Measurements from ENCODE around the gene UBE2S.

The UBE2S gene

GRCh38 chr19:55443824-55444480, 36.4 kb upstream of the UBE2S start:
- H3K36me3 Mint-ChIP-seq (ENCODE audit: low read depth) = peaks cover 4% of the 10 kb centered on the region

GRCh38 chr19:55443045-55443823, 35.6 kb upstream of the UBE2S start, which contains the start of gene SHISA7:
TSS of gene SHISA7 (minus strand) at chr19:55443300. CDS start at chr19:55442863, 437 bp downstream.
- Mint-ChIP-seq H3K27me3 (peaks cover 63% of the 10 kb centered on the region), H3K4me1 (ENCODE audit: low read depth) (peaks cover 13% of the 10 kb centered on the region), H3K4me3 (no peak within 1 kb of the TSS), H3K9me3 (no peaks in the 10 kb centered on the region), H3K27ac (no peak within 1 kb of the TSS), H3K36me3 (ENCODE audit: low read depth) (peaks cover 4% of the 10 kb centered on the region)

More at GRCh38 chr19:55443824-55444480, 36.4 kb upstream of the UBE2S start:
- Mint-ChIP-seq H3K9me3 (no peaks in the 10 kb centered on the region), H3K27me3 (peaks cover 58% of the 10 kb centered on the region), H3K27ac (no peak overlapping the region), H3K4me3 (no peak overlapping the region), H3K4me1 (ENCODE audit: low read depth) (peaks cover 13% of the 10 kb centered on the region)

- H3K27ac Mint-ChIP-seq = no peak overlapping the region
- H3K4me1 Mint-ChIP-seq (ENCODE audit: low read depth) = peaks cover 13% of the 10 kb centered on the region
- H3K9me3 Mint-ChIP-seq = no peaks in the 10 kb centered on the region
- no peak overlapping the region for H3K4me3 Mint-ChIP-seq
- H3K27me3 Mint-ChIP-seq = peaks cover 65% of the 10 kb centered on the region
- peaks cover 4% of the 10 kb centered on the region for H3K36me3 Mint-ChIP-seq (ENCODE audit: low read depth)
Observed at GRCh38 chr19:55442372-55442961, 34.9 kb upstream of the UBE2S start.

DNA sequence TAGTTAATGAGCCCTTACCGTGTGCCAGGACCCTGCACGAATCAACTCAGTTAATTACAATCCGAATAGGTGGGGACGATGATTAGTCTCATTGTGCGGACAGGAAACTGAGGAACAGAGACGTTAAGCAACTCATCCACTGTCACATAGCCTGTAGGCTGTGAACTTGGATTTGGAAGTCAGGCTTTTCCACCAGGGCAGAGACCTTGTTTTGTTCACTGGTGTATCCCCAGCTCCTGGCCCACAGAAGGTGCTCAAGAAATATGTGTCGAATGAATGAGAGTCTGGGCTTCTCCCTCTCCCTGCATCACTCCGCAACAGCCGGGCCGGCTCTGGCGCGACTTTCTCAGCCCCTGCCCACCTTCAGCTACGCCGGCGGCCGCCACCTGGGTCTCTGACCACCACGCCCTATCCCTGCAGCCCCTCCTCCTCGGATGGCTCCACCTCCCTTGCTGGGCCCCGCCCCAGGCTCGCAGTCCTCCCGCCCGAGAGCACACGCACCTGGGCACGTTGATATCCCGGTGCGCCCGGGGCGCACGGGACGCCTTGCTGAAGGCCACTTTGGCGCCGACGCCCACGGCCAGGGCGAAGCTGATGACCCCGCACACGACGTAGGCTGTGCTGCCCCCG, 34.2 kb upstream of the UBE2S start:
- Mint-ChIP-seq H3K9me3 (no peaks in the 10 kb centered on the region), H3K36me3 (ENCODE audit: low read depth) (peaks cover 4% of the 10 kb centered on the region), H3K4me3 (peak overlapping the region; percentile 54), H3K27ac (no peak overlapping the region), H3K27me3 (peaks cover 72% of the 10 kb centered on the region), H3K4me1 (ENCODE audit: low read depth) (peaks cover 13% of the 10 kb centered on the region)

DNA sequence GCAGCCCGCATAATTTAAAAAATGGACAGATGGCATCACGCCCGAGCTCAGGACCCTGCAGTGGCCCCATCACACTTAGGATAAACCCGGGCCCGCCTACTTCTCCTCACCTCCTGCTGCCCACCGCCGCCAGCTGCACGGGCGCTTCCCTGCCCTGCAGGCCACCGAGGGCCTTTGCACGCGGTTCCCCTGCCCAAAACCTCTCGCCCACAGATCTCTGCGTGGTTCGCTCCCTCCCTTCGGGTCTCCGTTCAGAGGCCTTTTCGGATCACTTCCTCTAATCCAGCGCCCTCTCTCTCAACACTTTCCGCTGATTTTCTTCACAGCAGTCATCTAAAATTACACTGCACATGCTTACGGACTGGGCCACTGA, 33.7 kb upstream of the UBE2S start:
- Mint-ChIP-seq H3K9me3 (no peaks in the 10 kb centered on the region), H3K27ac (no peak overlapping the region), H3K36me3 (ENCODE audit: low read depth) (peaks cover 4% of the 10 kb centered on the region), H3K27me3 (peaks cover 76% of the 10 kb centered on the region), H3K4me1 (ENCODE audit: low read depth) (peaks cover 13% of the 10 kb centered on the region), H3K4me3 (peak overlapping the region; percentile 54)

GRCh38 chr19:55440411-55441105, 33.0 kb upstream of the UBE2S start:
- Mint-ChIP-seq H3K27ac (no peak overlapping the region), H3K27me3 (peaks cover 71% of the 10 kb centered on the region), H3K9me3 (no peaks in the 10 kb centered on the region), H3K4me3 (no peak overlapping the region), H3K36me3 (ENCODE audit: low read depth) (peaks cover 4% of the 10 kb centered on the region), H3K4me1 (ENCODE audit: low read depth) (peaks cover 13% of the 10 kb centered on the region)

GRCh38 chr19:55439052-55439451, 31.5 kb upstream of the UBE2S start:
- Mint-ChIP-seq H3K27me3 (peaks cover 58% of the 10 kb centered on the region), H3K4me1 (ENCODE audit: low read depth) (peaks cover 13% of the 10 kb centered on the region), H3K4me3 (no peak overlapping the region), H3K36me3 (ENCODE audit: low read depth) (peaks cover 4% of the 10 kb centered on the region), H3K27ac (no peak overlapping the region), H3K9me3 (no peaks in the 10 kb centered on the region)

DNA sequence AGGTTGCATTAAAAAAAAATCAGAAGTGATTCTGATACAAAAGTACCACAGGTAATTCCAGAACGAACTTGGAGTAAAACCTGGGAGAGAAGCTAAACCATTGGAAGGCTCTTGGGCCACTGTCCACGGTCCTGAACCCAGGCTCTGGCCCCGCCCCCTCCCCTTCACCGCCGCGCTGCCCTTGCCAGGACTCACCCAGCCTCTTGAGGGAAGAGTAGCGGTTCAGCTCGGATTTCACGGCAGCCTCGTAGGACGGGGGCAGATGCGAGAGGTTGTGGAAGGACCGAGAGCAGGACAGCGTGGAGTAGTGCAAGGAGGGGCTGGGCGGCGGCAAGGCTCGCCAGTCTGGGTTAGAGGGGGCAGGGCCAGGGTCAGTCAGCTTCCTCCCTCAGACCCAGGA, 29.8 kb upstream of the UBE2S start:
- Mint-ChIP-seq H3K4me3 (no peak overlapping the region), H3K4me1 (ENCODE audit: low read depth) (peaks cover 13% of the 10 kb centered on the region), H3K9me3 (no peaks in the 10 kb centered on the region), H3K27me3 (peaks cover 50% of the 10 kb centered on the region), H3K27ac (no peak overlapping the region), H3K36me3 (ENCODE audit: low read depth) (peaks cover 4% of the 10 kb centered on the region)

DNA sequence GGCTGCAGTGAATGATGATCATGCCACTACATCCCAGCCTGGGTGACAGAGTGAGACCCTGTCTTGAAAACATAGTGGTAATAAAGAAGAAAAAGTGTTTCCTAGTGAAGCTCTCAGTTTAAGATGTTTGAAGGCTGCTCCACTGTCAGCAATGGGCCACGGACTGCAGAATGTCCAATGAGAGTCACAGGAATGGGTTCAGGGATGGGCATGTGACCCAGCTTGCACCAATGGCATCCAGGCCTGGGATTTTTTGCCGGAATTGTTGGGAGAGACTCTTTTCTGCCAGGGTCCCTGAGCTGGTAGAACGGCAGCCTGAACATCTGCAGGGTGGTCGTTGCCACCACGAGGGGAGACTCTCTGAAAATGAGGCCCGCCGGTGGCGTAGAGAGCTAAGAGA, 29.3 kb upstream of the UBE2S start:
- Mint-ChIP-seq H3K4me3 (no peak overlapping the region), H3K27ac (no peak overlapping the region), H3K4me1 (ENCODE audit: low read depth) (peaks cover 12% of the 10 kb centered on the region), H3K36me3 (ENCODE audit: low read depth) (peaks cover 4% of the 10 kb centered on the region), H3K9me3 (no peaks in the 10 kb centered on the region), H3K27me3 (peaks cover 53% of the 10 kb centered on the region)

DNA sequence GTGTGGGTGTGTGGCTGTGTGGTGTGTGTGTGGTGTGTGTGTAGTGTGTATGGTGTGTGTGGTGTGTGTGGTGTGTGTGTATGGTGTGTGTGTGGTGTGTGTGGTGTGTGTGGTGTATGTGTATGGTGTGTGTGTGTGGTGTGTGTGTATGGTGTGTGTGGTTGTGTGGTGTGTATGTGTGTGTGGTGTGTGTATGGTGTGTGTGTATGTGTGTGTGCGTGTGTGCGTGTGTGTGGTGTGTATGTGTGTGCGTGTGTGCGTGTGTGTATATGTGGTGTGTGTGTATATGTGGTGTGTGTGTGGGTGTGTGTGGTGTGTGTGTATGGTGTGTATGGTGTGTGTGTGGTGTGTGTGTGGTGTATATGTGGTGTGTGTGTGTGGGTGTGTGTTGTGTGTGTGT, 27.4 kb upstream of the UBE2S start:
- Mint-ChIP-seq H3K36me3 (ENCODE audit: low read depth) (no peaks in the 10 kb centered on the region), H3K4me1 (ENCODE audit: low read depth) (no peaks in the 10 kb centered on the region), H3K4me3 (no peak overlapping the region), H3K9me3 (no peaks in the 10 kb centered on the region), H3K27ac (no peak overlapping the region), H3K27me3 (peaks cover 50% of the 10 kb centered on the region)

DNA sequence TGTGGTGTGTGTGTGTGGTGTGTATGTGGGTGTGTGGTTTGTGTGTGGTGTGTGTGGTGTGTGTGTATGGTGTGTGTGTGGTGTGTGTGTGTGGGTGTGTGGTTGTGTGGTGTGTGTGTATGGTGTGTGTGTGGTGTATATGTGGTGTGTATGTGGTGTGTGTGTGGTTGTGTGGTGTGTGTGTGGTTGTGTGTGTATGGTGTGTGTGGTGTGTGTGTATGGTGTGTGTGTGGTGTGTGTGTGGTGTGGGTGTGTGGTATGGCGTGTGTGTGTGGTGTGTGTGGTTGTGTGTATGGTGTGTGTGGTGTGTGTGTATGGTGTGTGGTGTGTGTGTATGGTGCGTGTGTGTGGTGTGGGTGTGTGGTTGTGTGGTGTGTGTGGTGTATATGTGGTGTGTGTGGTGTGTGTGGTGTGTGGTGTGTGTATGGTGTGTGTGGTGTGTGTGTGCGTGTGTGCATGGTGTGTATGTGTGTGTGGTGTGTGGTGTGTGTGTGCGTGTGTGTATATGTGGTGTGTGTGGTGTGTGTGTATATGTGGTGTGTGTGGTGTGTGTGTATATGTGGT, 26.9 kb upstream of the UBE2S start:
- no peaks in the 10 kb centered on the region for H3K36me3 Mint-ChIP-seq (ENCODE audit: low read depth)
- H3K9me3 Mint-ChIP-seq = no peaks in the 10 kb centered on the region
- H3K4me3 Mint-ChIP-seq = no peak overlapping the region
- peaks cover 48% of the 10 kb centered on the region for H3K27me3 Mint-ChIP-seq
- no peaks in the 10 kb centered on the region for H3K4me1 Mint-ChIP-seq (ENCODE audit: low read depth)
- no peak overlapping the region for H3K27ac Mint-ChIP-seq

DNA sequence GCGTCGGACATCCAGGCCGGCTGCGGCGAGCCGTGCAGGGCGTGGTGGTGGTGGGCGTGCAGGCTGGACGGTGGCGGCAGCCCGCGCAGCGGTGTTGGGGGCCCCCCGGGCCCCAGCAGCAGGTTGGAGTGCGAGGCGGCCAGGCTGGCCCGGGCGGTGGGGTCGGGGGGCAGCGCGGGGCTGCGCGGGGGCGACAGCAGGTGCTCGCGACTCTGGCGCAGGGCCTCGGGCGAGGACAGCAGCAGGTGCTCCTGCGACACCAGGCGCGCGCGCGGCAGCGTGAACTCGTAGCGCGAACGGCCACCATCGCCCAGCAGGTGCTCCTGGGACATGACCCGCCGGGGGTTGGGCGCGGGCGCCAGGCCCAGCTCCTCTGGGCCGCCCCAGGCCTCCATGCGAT, 25.7 kb upstream of the UBE2S start:
- no peaks in the 10 kb centered on the region for H3K36me3 Mint-ChIP-seq (ENCODE audit: low read depth)
- H3K27me3 Mint-ChIP-seq = peaks cover 44% of the 10 kb centered on the region
- H3K9me3 Mint-ChIP-seq = no peaks in the 10 kb centered on the region
- no peak overlapping the region for H3K27ac Mint-ChIP-seq
- H3K4me3 Mint-ChIP-seq = no peak overlapping the region
- H3K4me1 Mint-ChIP-seq (ENCODE audit: low read depth) = no peaks in the 10 kb centered on the region

- Mint-ChIP-seq H3K4me3 (no peak overlapping the region), H3K36me3 (ENCODE audit: low read depth) (no peaks in the 10 kb centered on the region), H3K9me3 (no peaks in the 10 kb centered on the region), H3K4me1 (ENCODE audit: low read depth) (no peaks in the 10 kb centered on the region), H3K27me3 (peaks cover 43% of the 10 kb centered on the region), H3K27ac (no peak overlapping the region)
Observed at GRCh38 chr19:55432241-55432959, 24.8 kb upstream of the UBE2S start.

- H3K27ac Mint-ChIP-seq = no peak overlapping the region
- no peaks in the 10 kb centered on the region for H3K4me1 Mint-ChIP-seq (ENCODE audit: low read depth)
- peaks cover 32% of the 10 kb centered on the region for H3K27me3 Mint-ChIP-seq
- H3K9me3 Mint-ChIP-seq = no peaks in the 10 kb centered on the region
- no peaks in the 10 kb centered on the region for H3K36me3 Mint-ChIP-seq (ENCODE audit: low read depth)
- H3K4me3 Mint-ChIP-seq = no peak overlapping the region
Observed at GRCh38 chr19:55431183-55431582, 23.6 kb upstream of the UBE2S start.
